Thoracic aorta (tissue), 2 donors: ENCODE data around the gene MVB12B. TPM values are rescaled to one million over a fixed set of nuclear protein-coding genes. Genes with fewer than 3 reads are reported as not detected.
"Not testable (repeated sequence)": the region's sequence is repeated elsewhere in the genome, so short reads cannot be mapped to it uniquely, and the experiment has no call there.

Experiments used
- ATAC-seq: fragments of 150-250 bp; one replicate; pipeline ENCODE4 v1.8.0; 2017; ENCODE audit warnings: low read depth; ENCODE audit not compliant: insufficient number of reproducible peaks, low FRiP score
- DNase-seq: peaks from one replicate; pipeline ENCODE4 v3.0.0-alpha.2; 2020; ENCODE audit warnings: low spot score
- H3K27ac ChIP-seq, 2 donors: fragments of 200-600 bp; sonication (generic); 1 replicate in 1 of 2; 2 replicates in 1 of 2; pipeline ENCODE4 v1.5.1; 2016; ENCODE audit warnings: mild to moderate bottlenecking in 2 of 2, moderate library complexity in 2 of 2
- H3K27me3 ChIP-seq: fragments of 200-600 bp; sonication (generic); replicated peaks from 2 replicates; pipeline ENCODE4 v1.6.0; 2016; ENCODE audit warnings: mild to moderate bottlenecking; ENCODE audit not compliant: insufficient read depth
- H3K36me3 ChIP-seq: fragments of 200-600 bp; sonication (generic); one replicate; pipeline ENCODE4 v1.5.1; 2016
- H3K4me1 ChIP-seq, 2 donors: fragments of 200-600 bp; sonication (generic); 1 replicate in 1 of 2; 2 replicates in 1 of 2; pipeline versions ENCODE4 v1.5.1 to v1.6.0; 2016; ENCODE audit warnings: low read depth in 2 of 2, mild to moderate bottlenecking in 1 of 2; ENCODE audit not compliant: control insufficient read depth in 1 of 2
- H3K4me3 ChIP-seq: fragments of 200-600 bp; sonication (generic); 2 replicates; pipeline ENCODE4 v1.5.1; 2016; ENCODE audit warnings: mild to moderate bottlenecking
- H3K9me3 ChIP-seq: fragments of 200-600 bp; sonication (generic); 2 replicates; pipeline ENCODE4 v1.5.1; 2016
- CTCF ChIP-seq: fragments of 200-600 bp; sonication (generic); IDR thresholded peaks from one replicate; pipeline ENCODE4 v1.5.1; 2019; ENCODE audit warnings: antibody characterized with exemption
- total RNA-seq, 2 donors: library from RNA; depleted of rRNA; stranded (reverse); fragments of >200 nt; gene quantifications; one replicate each; pipeline versions ENCODE4 v1.1.0 to v1.2.3, GENCODE V29; 2016

The MVB12B gene
- total RNA-seq, 2 donors from 2014 or later: 18.4 to 21.7 TPM

GRCh38 chr9:126472948-126473298 is 146.3 kb downstream of the MVB12B start:
- no peak for DNase-seq
- no peak for TF ChIP-seq CTCF
- no peak for ATAC-seq
- no peaks in the 10 kb centered on the region for H3K27me3 ChIP-seq
- H3K9me3 ChIP-seq: no peaks in the 10 kb centered on the region
- peaks cover 3 to 7% of the 10 kb centered on the region in 2 donors for H3K4me1 ChIP-seq
- H3K36me3 ChIP-seq: no peaks in the 10 kb centered on the region
- H3K27ac ChIP-seq: no peak overlapping the region
- no peak overlapping the region for H3K4me3 ChIP-seq

- Histone ChIP-seq H3K27ac (no peak overlapping the region), H3K27me3 (no peaks in the 10 kb centered on the region), H3K9me3 (no peaks in the 10 kb centered on the region), H3K4me3 (no peak overlapping the region), H3K36me3 (no peaks in the 10 kb centered on the region), H3K4me1 (peaks cover 3 to 7% of the 10 kb centered on the region in 2 donors)
- TF ChIP-seq CTCF: no peak
- no peak for DNase-seq
- no peak for ATAC-seq
Observed at GRCh38 chr9:126474206-126474765, 147.7 kb downstream of the MVB12B start.

- Histone ChIP-seq H3K9me3 (no peaks in the 10 kb centered on the region), H3K36me3 (no peaks in the 10 kb centered on the region), H3K4me3 (no peak overlapping the region), H3K27ac (no peak overlapping the region), H3K27me3 (no peaks in the 10 kb centered on the region), H3K4me1 (peaks cover 3 to 7% of the 10 kb centered on the region in 2 donors)
- DNase-seq: no peak
- TF ChIP-seq CTCF: no peak
- ATAC-seq: no peak
Observed at GRCh38 chr9:126474786-126475485, 148.3 kb downstream of the MVB12B start.

GRCh38 chr9:126475933-126476555 is 149.4 kb downstream of the MVB12B start:
- H3K9me3 ChIP-seq: no peaks in the 10 kb centered on the region
- H3K36me3 ChIP-seq: no peaks in the 10 kb centered on the region
- DNase-seq (no peak), ATAC-seq (no peak)
- H3K27me3 ChIP-seq: no peaks in the 10 kb centered on the region
- no peak overlapping the region for H3K4me3 ChIP-seq
- H3K27ac ChIP-seq: no peak overlapping the region
- TF ChIP-seq CTCF: no peak
- H3K4me1 ChIP-seq: peaks cover 3 to 7% of the 10 kb centered on the region in 2 donors

- peaks cover 3 to 15% of the 10 kb centered on the region in 2 donors for H3K4me1 ChIP-seq
- H3K4me3 ChIP-seq, ATAC-seq, H3K9me3 ChIP-seq, H3K27me3 ChIP-seq, H3K36me3 ChIP-seq, DNase-seq, H3K27ac ChIP-seq: not testable (repeated sequence)
Observed at GRCh38 chr9:126477432-126477831, 150.8 kb downstream of the MVB12B start.
